Measurements from ENCODE around the gene TPX2.
A peak's percentile ranks its signal among the peaks of the same experiment; 100 is the strongest.

The TPX2 gene

DNA sequence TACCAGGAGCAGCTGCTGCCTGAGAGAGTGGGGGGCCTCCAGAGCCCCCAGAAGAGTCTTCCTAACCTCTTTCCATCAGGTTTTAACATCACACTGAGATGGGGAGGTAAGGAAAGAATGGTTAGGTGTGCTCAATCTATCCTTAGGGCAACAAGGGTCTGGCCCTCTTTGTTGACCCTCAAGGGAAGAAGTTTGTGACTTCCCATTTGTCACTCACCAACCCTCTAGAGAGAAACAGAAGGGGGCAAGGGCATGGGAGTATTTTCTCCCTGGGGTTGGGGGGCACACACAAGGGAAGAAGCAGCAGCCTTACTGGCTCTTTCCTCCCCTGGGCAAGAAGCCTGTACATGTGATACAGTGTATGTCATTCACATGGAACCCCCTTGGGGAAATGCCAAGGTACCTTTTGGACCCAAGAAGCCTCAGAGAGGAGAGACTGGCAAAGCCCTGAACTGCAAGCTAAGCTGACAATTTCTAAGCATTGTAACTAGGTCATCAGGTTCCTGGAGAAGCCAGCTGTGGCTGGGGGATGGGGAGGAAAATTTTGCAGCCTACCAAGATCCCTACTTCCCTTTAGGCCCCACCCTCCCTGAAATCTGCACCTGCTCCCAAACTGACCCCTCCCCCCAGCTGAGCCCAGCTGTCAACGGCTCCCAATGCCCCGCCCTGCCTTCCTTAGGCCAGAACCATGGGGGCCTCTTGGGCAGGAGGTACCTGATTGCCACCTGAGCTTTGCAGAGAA is 30.9 kb upstream of the TPX2 start:
- WGBS, 2 experiments (ENCODE audit: insufficient coverage in 2 of 2): no CpG with 5 or more reads among the region's 2 CpGs
- no peak overlapping the region for H3K27ac ChIP-seq (ENCODE audit: low read depth, low read length, severe bottlenecking)
- H3K9me3 ChIP-seq (ENCODE audit: control insufficient read depth, low read length): no peaks in the 10 kb centered on the region
- H3K4me1 ChIP-seq (ENCODE audit: control insufficient read depth, insufficient read depth, low read length, poor library complexity, severe bottlenecking): peaks cover 44% of the 10 kb centered on the region
- peaks cover 69% of the 10 kb centered on the region for H3K36me3 ChIP-seq (ENCODE audit: control insufficient read depth, insufficient read depth, low read length)
- no peak overlapping the region for H3K4me3 ChIP-seq (ENCODE audit: extremely low read depth, insufficient read depth, low read length, poor library complexity, severe bottlenecking)

- H3K36me3 ChIP-seq (ENCODE audit: control insufficient read depth, insufficient read depth, low read length): peaks cover 66% of the 10 kb centered on the region
- no peak overlapping the region for H3K4me3 ChIP-seq (ENCODE audit: extremely low read depth, insufficient read depth, low read length, poor library complexity, severe bottlenecking)
- H3K27ac ChIP-seq (ENCODE audit: low read depth, low read length, severe bottlenecking): no peak overlapping the region
- H3K9me3 ChIP-seq (ENCODE audit: control insufficient read depth, low read length): no peaks in the 10 kb centered on the region
- peaks cover 51% of the 10 kb centered on the region for H3K4me1 ChIP-seq (ENCODE audit: control insufficient read depth, insufficient read depth, low read length, poor library complexity, severe bottlenecking)
- 99 to 100% methylated on average over 2 to 11 of the region's 11 CpGs for WGBS, 2 experiments (ENCODE audit: insufficient coverage in 2 of 2)
These were observed 30.2 kb upstream of the TPX2 start for GRCh38 chr20:31708736-31709534.

GRCh38 chr20:31709939-31710338 is 29.2 kb upstream of the TPX2 start:
- Histone ChIP-seq H3K4me3 (ENCODE audit: extremely low read depth, insufficient read depth, low read length, poor library complexity, severe bottlenecking) (no peak overlapping the region), H3K9me3 (ENCODE audit: control insufficient read depth, low read length) (no peaks in the 10 kb centered on the region), H3K4me1 (ENCODE audit: control insufficient read depth, insufficient read depth, low read length, poor library complexity, severe bottlenecking) (peaks cover 51% of the 10 kb centered on the region), H3K36me3 (ENCODE audit: control insufficient read depth, insufficient read depth, low read length) (peaks cover 76% of the 10 kb centered on the region), H3K27ac (ENCODE audit: low read depth, low read length, severe bottlenecking) (no peak overlapping the region)
- WGBS, 2 experiments (ENCODE audit: insufficient coverage in 2 of 2): 97 to 100% methylated on average over 5 of the region's 5 CpGs

GRCh38 chr20:31710423-31711108 is 28.5 kb upstream of the TPX2 start:
- Histone ChIP-seq H3K27ac (ENCODE audit: low read depth, low read length, severe bottlenecking) (no peak overlapping the region), H3K4me3 (ENCODE audit: extremely low read depth, insufficient read depth, low read length, poor library complexity, severe bottlenecking) (no peak overlapping the region), H3K36me3 (ENCODE audit: control insufficient read depth, insufficient read depth, low read length) (peaks cover 78% of the 10 kb centered on the region), H3K4me1 (ENCODE audit: control insufficient read depth, insufficient read depth, low read length, poor library complexity, severe bottlenecking) (peaks cover 50% of the 10 kb centered on the region), H3K9me3 (ENCODE audit: control insufficient read depth, low read length) (no peaks in the 10 kb centered on the region)
- WGBS, 2 experiments (ENCODE audit: insufficient coverage in 2 of 2): 96 to 100% methylated on average over 2 to 4 of the region's 5 CpGs

GRCh38 chr20:31711179-31712111 is 27.6 kb upstream of the TPX2 start:
- Histone ChIP-seq H3K4me3 (ENCODE audit: extremely low read depth, insufficient read depth, low read length, poor library complexity, severe bottlenecking) (no peak overlapping the region), H3K9me3 (ENCODE audit: control insufficient read depth, low read length) (no peaks in the 10 kb centered on the region), H3K4me1 (ENCODE audit: control insufficient read depth, insufficient read depth, low read length, poor library complexity, severe bottlenecking) (peaks cover 52% of the 10 kb centered on the region), H3K27ac (ENCODE audit: low read depth, low read length, severe bottlenecking) (peak overlapping the region; percentile 100), H3K36me3 (ENCODE audit: control insufficient read depth, insufficient read depth, low read length) (peaks cover 75% of the 10 kb centered on the region)

GRCh38 chr20:31712112-31712553 is 27.0 kb upstream of the TPX2 start:
- 80 to 89% methylated on average over 4 of the region's 5 CpGs for WGBS, 2 experiments (ENCODE audit: insufficient coverage in 2 of 2)
- Histone ChIP-seq H3K4me3 (ENCODE audit: extremely low read depth, insufficient read depth, low read length, poor library complexity, severe bottlenecking) (no peak overlapping the region), H3K4me1 (ENCODE audit: control insufficient read depth, insufficient read depth, low read length, poor library complexity, severe bottlenecking) (peaks cover 59% of the 10 kb centered on the region), H3K36me3 (ENCODE audit: control insufficient read depth, insufficient read depth, low read length) (peaks cover 75% of the 10 kb centered on the region), H3K9me3 (ENCODE audit: control insufficient read depth, low read length) (no peaks in the 10 kb centered on the region), H3K27ac (ENCODE audit: low read depth, low read length, severe bottlenecking) (peak overlapping the region; percentile 100)

DNA sequence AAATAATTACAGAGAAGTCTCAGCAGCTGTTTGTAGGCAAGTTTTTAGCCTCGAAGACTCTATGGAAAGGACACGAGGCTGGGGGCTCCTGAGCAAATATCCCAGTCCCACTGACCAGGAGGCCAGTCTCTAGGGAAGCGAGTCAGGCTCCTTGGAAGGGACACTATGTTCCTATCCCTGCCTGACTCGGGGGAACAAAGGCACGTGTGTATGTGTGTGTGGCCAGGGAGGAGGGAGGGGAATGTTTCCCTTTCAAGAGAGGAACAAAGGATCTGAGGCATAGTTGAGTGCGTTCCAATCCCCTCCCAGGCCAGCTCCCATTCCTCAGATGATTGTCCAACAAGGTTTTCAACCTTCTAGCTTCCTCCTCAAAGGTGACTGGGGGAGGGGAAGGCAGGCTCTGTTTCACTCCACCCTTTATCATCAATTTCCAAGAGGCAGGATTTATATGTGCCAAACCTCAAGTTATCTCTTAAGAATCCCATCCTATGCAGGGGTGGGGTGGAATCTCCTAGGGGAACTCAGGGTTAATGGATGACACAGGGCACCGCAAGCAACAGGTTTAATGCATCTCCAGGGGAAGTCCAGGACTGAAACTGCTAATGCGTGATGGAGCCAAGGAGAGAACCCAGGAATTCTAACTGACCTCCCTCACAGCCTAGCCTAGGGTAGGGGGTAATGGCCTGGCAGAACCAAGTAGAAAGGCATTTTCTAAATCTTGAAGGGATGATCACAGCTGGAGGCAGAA is 26.4 kb upstream of the TPX2 start:
- Histone ChIP-seq H3K4me1 (ENCODE audit: control insufficient read depth, insufficient read depth, low read length, poor library complexity, severe bottlenecking) (peaks cover 64% of the 10 kb centered on the region), H3K4me3 (ENCODE audit: extremely low read depth, insufficient read depth, low read length, poor library complexity, severe bottlenecking) (no peak overlapping the region), H3K36me3 (ENCODE audit: control insufficient read depth, insufficient read depth, low read length) (peaks cover 75% of the 10 kb centered on the region), H3K27ac (ENCODE audit: low read depth, low read length, severe bottlenecking) (peak overlapping the region; percentile 100), H3K9me3 (ENCODE audit: control insufficient read depth, low read length) (no peaks in the 10 kb centered on the region)
- WGBS, 2 experiments (ENCODE audit: insufficient coverage in 2 of 2): 46 to 55% methylated on average over 6 to 7 of the region's 8 CpGs

DNA sequence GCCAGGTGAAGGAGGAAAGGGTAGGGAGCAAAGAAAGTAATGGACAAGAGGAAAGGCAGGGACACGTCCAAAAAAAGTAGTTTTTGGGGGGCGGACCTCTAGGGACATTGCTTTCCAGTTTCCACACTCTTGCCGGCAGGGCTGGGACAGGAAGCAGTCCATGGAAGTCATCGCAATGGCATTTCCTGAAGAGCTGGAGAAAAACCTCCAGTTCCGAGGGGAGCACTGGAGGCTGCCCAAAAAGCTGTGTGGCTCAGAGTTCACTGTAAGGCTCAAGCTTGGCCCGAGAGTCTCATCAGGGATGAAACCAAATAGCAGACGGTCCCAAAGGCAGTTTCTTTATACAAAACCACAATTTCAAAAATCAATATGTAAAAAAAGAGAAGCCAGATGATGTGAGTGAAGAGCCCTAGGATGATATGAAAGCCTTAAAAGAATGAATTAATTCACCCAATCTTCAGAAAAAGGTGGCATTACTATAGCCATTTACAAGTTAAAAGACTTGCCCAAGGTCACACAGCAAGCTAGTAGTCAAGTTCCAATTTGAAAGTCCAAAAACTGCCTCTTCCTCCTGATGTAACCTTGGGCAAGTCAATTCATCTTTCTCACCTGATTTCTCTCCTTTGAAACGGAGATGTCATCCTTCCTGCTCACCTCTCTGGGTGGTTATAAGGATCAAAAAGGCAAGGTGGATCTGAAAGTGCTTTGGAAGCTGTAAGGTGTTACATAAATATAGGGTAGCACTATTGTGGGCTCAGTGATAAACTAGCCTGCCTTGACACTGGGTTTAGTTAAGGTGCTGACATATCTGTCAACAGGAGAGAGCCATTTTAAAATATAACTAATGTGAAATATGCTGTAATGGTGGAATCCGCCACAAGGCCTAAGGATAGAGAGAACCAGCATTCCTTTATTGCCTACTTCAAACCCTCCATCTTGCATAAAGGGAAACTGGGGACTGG is 25.5 kb upstream of the TPX2 start:
- H3K4me3 ChIP-seq (ENCODE audit: extremely low read depth, insufficient read depth, low read length, poor library complexity, severe bottlenecking): no peak overlapping the region
- WGBS, 2 experiments (ENCODE audit: insufficient coverage in 2 of 2): 19 to 31% methylated on average over 5 to 6 of the region's 9 CpGs
- peak overlapping the region; percentile 100 for H3K27ac ChIP-seq (ENCODE audit: low read depth, low read length, severe bottlenecking)
- H3K4me1 ChIP-seq (ENCODE audit: control insufficient read depth, insufficient read depth, low read length, poor library complexity, severe bottlenecking): peaks cover 69% of the 10 kb centered on the region
- peaks cover 75% of the 10 kb centered on the region for H3K36me3 ChIP-seq (ENCODE audit: control insufficient read depth, insufficient read depth, low read length)
- no peaks in the 10 kb centered on the region for H3K9me3 ChIP-seq (ENCODE audit: control insufficient read depth, low read length)

DNA sequence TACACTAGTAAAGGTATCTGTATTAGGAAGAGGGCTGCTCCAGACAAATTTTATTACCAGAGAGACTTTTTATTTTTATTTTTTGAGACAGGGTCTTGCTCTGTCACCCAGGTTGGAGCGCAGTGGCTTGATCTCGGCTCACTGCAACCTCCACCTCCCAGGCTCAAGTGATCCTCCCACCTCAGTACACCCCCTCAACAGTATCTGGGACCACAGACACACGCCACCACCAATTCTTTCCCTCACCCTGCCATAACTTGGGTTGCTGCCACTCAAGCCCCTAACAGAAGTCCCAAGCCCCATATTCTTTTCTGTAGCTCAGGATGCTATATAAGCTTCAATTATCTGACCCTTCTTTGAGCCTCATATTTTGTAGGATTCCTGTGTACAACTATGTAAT is 23.3 kb upstream of the TPX2 start:
- H3K4me3 ChIP-seq (ENCODE audit: extremely low read depth, insufficient read depth, low read length, poor library complexity, severe bottlenecking): no peak overlapping the region
- WGBS, 2 experiments (ENCODE audit: insufficient coverage in 2 of 2): 63 to 72% methylated on average over 3 of the region's 3 CpGs
- H3K9me3 ChIP-seq (ENCODE audit: control insufficient read depth, low read length): no peaks in the 10 kb centered on the region
- H3K4me1 ChIP-seq (ENCODE audit: control insufficient read depth, insufficient read depth, low read length, poor library complexity, severe bottlenecking): peaks cover 82% of the 10 kb centered on the region
- peaks cover 73% of the 10 kb centered on the region for H3K36me3 ChIP-seq (ENCODE audit: control insufficient read depth, insufficient read depth, low read length)
- no peak overlapping the region for H3K27ac ChIP-seq (ENCODE audit: low read depth, low read length, severe bottlenecking)
